ENCODE measurements around the gene PCDH15.

Gene PCDH15

DNA sequence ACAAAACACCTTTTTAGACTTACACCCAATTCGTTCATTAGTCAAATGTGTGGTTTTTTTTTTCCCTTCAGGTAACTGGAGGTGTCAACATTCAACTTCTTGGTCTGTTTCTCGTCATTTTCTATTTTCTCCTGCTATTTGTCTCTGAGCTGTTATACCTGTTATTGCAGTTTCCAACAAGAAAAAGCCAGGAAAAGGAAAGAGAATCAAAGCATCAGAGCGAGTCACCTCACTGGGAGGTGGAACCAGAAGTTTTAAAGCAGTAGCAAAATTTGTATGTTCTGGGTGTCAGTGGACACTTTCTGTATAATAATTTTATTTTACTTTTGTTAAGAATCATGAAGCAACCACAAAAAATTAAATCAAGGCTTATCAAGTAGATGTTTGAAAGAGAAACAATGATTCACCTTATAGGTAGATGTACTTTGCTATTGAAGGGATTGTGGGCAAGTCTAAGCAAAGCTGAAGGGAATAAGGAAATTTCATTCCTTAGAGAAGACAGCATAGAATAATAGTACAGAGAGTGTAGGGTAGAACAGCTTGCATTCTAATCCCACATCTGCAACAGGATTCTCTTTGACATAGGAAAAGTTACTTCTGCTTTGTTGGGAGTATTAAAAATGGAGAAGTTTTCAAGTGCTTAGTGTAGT lies 675.8 kb downstream of the PCDH15 start:
- Histone ChIP-seq H2AFZ (ENCODE audit: low read depth, low read length) (no peak overlapping the region), H3K4me3 (ENCODE audit: low read length) (no peak overlapping the region), H3K4me1 (ENCODE audit: insufficient read depth, low read length) (no peaks in the 10 kb centered on the region), H3K27me3 (ENCODE audit: insufficient read depth, low read length) (no peaks in the 10 kb centered on the region), H3K36me3 (ENCODE audit: insufficient read depth, low read length) (no peaks in the 10 kb centered on the region), H3K9me3 (ENCODE audit: low read length) (no peaks in the 10 kb centered on the region)

DNA sequence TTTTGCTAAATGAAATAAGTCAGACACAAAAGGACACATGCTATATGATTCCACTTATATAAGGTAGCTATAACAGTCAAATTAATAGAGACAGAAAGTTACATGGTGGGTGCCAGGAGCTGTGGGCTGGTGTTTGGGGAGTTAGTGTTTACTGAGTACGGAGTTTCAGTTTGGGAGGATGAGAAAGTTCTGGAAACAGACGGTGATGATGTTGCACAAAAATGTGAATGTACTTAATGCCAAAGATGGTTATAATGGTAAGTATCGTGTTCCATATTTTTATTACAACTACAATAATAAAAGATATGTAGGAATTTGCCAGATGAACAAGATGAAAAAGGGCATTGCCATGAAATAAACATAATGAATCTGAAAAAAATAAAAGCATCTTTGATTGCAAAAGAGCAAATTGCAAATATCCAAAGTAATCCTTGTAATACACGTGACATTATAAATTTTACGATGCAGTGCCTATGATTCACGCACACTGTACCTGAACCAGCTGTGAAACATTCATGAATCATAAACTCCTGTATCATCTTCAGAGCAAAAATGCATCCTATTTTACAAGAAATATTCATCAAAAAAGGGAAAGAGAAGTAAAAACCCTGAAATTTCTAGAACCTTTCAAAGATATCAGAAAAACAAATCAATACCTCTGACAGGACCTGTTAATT lies 676.7 kb downstream of the PCDH15 start:
- Histone ChIP-seq H3K4me1 (ENCODE audit: insufficient read depth, low read length) (no peaks in the 10 kb centered on the region), H3K27me3 (ENCODE audit: insufficient read depth, low read length) (no peaks in the 10 kb centered on the region), H3K4me3 (ENCODE audit: low read length) (no peak overlapping the region), H2AFZ (ENCODE audit: low read depth, low read length) (no peak overlapping the region), H3K9me3 (ENCODE audit: low read length) (no peaks in the 10 kb centered on the region), H3K36me3 (ENCODE audit: insufficient read depth, low read length) (no peaks in the 10 kb centered on the region)

DNA sequence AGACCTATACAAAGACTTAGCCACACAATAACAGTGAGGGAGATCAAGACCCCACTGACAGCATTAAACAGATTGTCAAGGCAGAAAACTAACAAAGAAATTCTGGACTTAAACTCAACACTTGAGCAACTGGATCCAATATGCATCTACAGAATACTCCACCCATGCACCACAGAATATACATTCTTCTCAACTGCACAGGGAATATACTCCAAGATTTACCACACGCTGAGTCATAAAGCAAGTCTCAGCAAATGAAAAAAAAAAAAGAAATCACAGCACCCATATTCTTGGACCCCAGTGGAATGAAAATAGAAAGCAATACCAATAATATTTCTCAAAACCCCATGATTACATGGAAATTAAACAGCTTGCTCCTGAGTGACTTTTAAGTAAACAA lies 680.2 kb downstream of the PCDH15 start:
- H2AFZ ChIP-seq (ENCODE audit: low read depth, low read length) = no peak overlapping the region
- H3K4me1 ChIP-seq (ENCODE audit: insufficient read depth, low read length) = no peaks in the 10 kb centered on the region
- no peak overlapping the region for H3K4me3 ChIP-seq (ENCODE audit: low read length)
- H3K9me3 ChIP-seq (ENCODE audit: low read length) = no peaks in the 10 kb centered on the region
- H3K27me3 ChIP-seq (ENCODE audit: insufficient read depth, low read length) = no peaks in the 10 kb centered on the region
- no peaks in the 10 kb centered on the region for H3K36me3 ChIP-seq (ENCODE audit: insufficient read depth, low read length)

DNA sequence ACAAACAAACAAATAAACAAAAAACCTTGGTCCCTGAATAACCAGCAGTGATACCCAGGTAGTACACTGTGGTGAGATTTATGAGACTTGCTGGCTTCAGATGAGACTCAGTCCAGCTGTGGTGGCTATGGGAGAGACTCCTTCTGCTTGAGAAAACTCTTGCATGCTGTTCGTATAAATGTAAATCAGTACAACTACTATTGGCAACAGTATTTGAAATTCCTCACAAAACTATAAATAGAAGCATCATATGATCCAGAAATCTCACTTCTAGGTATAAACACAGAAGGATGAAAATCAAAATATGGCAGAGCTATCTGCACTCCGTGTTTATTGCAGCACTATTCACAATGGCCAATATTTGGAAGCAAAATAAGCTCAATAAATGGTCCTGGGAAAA lies 692.1 kb downstream of the PCDH15 start:
- Histone ChIP-seq H3K4me3 (ENCODE audit: low read length) (no peak overlapping the region), H2AFZ (ENCODE audit: low read depth, low read length) (no peak overlapping the region), H3K4me1 (ENCODE audit: insufficient read depth, low read length) (no peaks in the 10 kb centered on the region), H3K27me3 (ENCODE audit: insufficient read depth, low read length) (no peaks in the 10 kb centered on the region), H3K36me3 (ENCODE audit: insufficient read depth, low read length) (no peaks in the 10 kb centered on the region), H3K9me3 (ENCODE audit: low read length) (no peaks in the 10 kb centered on the region)

DNA sequence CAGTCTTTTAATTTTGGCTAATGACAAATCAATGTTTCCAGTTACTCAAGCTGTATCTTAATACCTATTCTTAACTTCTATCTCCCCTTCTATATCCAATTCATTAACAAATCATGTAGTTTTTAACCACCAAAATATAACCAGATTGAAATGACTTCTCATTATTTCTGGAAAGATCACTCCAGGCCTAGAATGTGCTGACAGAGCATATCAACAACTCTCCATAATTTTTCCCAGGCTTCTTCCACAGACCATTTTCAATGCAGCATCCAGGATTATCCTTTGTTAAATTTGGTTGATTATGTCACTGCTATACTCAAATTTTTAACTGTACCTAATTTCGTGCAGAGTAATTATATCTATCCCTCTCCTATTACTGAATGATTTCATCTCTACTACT lies 704.1 kb downstream of the PCDH15 start:
- H3K9me3 ChIP-seq (ENCODE audit: low read length) = no peaks in the 10 kb centered on the region
- H3K27me3 ChIP-seq (ENCODE audit: insufficient read depth, low read length) = no peaks in the 10 kb centered on the region
- H2AFZ ChIP-seq (ENCODE audit: low read depth, low read length) = no peak overlapping the region
- H3K4me3 ChIP-seq (ENCODE audit: low read length) = no peak overlapping the region
- H3K4me1 ChIP-seq (ENCODE audit: insufficient read depth, low read length) = no peaks in the 10 kb centered on the region
- no peaks in the 10 kb centered on the region for H3K36me3 ChIP-seq (ENCODE audit: insufficient read depth, low read length)

DNA sequence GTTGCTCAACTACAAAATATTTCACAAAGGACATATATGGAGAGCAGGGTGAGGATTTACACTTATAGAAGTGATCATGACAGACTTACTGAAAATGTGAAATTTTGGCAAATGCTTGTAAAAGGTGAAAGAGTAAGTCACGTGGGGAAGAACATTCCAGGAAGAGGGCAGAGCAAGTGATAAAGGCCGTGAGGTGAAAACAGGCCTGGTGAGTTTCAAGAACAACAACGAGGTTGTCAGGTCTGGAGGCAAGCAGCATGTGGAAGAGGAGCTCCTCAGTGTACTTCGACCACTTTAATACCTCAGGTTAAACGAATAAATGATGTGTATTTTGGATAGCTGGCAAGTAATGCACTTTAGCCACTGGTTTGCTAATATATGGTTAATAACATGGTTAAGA lies 706.7 kb downstream of the PCDH15 start:
- H3K27me3 ChIP-seq (ENCODE audit: insufficient read depth, low read length) = no peaks in the 10 kb centered on the region
- no peaks in the 10 kb centered on the region for H3K36me3 ChIP-seq (ENCODE audit: insufficient read depth, low read length)
- H2AFZ ChIP-seq (ENCODE audit: low read depth, low read length) = no peak overlapping the region
- H3K9me3 ChIP-seq (ENCODE audit: low read length) = no peaks in the 10 kb centered on the region
- H3K4me3 ChIP-seq (ENCODE audit: low read length) = no peak overlapping the region
- no peaks in the 10 kb centered on the region for H3K4me1 ChIP-seq (ENCODE audit: insufficient read depth, low read length)

DNA sequence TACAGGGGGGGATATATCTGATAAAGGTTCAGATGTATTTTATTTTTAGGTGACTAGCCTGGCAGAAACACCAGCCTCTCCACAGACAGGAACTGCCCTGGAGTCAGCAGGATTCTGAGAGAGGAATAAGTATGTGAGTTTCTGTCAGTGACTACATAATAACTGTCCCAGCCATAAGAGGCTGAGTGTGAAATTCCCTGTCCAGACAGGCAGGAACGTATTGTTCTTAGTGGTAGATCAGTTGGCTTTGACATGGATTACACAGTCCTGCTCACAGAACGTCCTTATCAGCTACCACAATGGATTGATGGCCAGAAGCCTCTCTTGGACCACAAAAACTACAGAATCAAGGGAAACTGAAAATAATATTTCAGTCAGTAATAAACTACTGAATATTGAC lies 709.8 kb downstream of the PCDH15 start:
- no peaks in the 10 kb centered on the region for H3K36me3 ChIP-seq (ENCODE audit: insufficient read depth, low read length)
- H3K27me3 ChIP-seq (ENCODE audit: insufficient read depth, low read length) = no peaks in the 10 kb centered on the region
- no peak overlapping the region for H2AFZ ChIP-seq (ENCODE audit: low read depth, low read length)
- H3K4me3 ChIP-seq (ENCODE audit: low read length) = no peak overlapping the region
- H3K9me3 ChIP-seq (ENCODE audit: low read length) = no peaks in the 10 kb centered on the region
- no peaks in the 10 kb centered on the region for H3K4me1 ChIP-seq (ENCODE audit: insufficient read depth, low read length)

DNA sequence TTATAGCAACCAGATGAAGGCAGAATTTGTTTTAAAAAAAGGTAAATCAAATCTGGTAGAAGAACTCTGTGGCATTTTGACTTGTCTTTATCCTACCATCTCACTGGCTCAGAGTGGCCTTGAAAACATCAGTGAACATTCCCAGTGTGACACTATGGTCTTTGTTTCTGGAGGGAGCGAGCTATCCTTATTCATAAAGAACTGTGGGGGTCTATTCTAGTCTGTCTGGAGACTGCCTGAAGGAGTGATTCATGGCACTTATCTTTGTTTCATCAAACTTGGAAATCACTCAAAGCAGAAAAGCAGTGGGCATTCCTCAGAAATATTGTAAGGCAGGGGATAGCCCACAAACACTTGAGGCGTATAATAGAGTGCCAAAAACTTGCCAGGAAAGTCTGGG lies 719.1 kb downstream of the PCDH15 start:
- H2AFZ ChIP-seq (ENCODE audit: low read depth, low read length) = no peak overlapping the region
- no peaks in the 10 kb centered on the region for H3K27me3 ChIP-seq (ENCODE audit: insufficient read depth, low read length)
- H3K9me3 ChIP-seq (ENCODE audit: low read length) = no peaks in the 10 kb centered on the region
- peaks cover 12% of the 10 kb centered on the region for H3K4me1 ChIP-seq (ENCODE audit: insufficient read depth, low read length)
- H3K36me3 ChIP-seq (ENCODE audit: insufficient read depth, low read length) = no peaks in the 10 kb centered on the region
- H3K4me3 ChIP-seq (ENCODE audit: low read length) = no peak overlapping the region

DNA sequence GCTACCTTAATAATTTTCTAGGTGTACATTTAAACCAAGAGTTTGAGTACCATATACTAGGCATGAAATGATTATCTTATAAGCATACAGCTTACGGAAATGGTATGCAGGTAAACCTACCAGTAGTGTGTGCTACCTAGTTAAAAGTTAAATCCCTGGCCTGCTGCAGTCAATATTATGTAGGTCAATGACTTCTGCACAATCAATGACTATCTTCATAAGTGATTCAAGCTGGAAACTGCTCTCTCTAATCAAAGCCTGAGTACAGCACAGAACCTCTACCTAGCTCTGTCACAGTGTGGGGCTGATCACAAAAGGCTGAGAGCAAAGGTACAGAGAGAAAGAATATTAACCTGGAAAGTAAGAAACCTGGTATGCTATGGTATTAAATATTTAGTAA lies 733.7 kb downstream of the PCDH15 start:
- H3K36me3 ChIP-seq (ENCODE audit: insufficient read depth, low read length) = no peaks in the 10 kb centered on the region
- H3K4me1 ChIP-seq (ENCODE audit: insufficient read depth, low read length) = no peaks in the 10 kb centered on the region
- no peak overlapping the region for H2AFZ ChIP-seq (ENCODE audit: low read depth, low read length)
- no peaks in the 10 kb centered on the region for H3K27me3 ChIP-seq (ENCODE audit: insufficient read depth, low read length)
- H3K4me3 ChIP-seq (ENCODE audit: low read length) = no peak overlapping the region
- no peaks in the 10 kb centered on the region for H3K9me3 ChIP-seq (ENCODE audit: low read length)

DNA sequence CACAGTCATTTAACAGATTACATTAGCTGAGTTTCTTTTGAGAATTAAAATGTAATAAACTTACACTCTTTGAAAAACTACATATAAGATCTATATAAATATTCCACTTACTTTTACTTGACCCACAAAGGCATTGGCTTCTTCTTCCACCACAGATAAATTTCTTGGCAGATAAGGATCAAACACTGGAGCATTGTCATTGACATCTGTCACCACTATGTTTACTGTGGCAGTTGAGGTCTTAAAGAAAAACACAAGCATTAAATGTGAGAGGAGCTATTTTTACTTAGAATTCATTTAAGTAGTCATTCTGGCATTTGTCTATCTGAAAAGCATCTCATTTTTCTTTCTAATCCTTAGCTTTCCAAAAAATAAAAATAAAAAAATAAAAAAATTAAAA lies 734.4 kb downstream of the PCDH15 start:
- Histone ChIP-seq H3K4me3 (ENCODE audit: low read length) (no peak overlapping the region), H2AFZ (ENCODE audit: low read depth, low read length) (no peak overlapping the region), H3K4me1 (ENCODE audit: insufficient read depth, low read length) (no peaks in the 10 kb centered on the region), H3K36me3 (ENCODE audit: insufficient read depth, low read length) (no peaks in the 10 kb centered on the region), H3K9me3 (ENCODE audit: low read length) (no peaks in the 10 kb centered on the region), H3K27me3 (ENCODE audit: insufficient read depth, low read length) (no peaks in the 10 kb centered on the region)

DNA sequence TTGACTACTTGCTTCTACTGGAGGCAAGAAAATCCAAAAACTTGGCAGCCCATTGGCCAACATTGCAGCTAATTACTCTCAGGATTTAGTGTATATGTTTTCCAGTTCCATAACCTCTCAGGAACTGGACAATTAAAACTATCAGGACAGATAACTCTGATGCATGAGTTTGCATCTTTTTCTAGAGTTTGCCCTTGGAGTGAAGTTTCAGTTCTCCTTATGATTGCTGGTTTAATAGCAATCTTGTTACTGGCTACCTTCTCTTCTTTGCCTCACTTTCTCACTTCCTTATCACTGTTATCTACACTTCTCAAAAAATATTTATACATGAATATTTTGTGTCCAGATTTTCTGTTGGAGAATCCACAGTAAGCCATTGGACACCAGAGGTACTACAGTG lies 735.9 kb downstream of the PCDH15 start:
- no peak overlapping the region for H2AFZ ChIP-seq (ENCODE audit: low read depth, low read length)
- H3K27me3 ChIP-seq (ENCODE audit: insufficient read depth, low read length) = no peaks in the 10 kb centered on the region
- no peaks in the 10 kb centered on the region for H3K4me1 ChIP-seq (ENCODE audit: insufficient read depth, low read length)
- H3K9me3 ChIP-seq (ENCODE audit: low read length) = no peaks in the 10 kb centered on the region
- no peaks in the 10 kb centered on the region for H3K36me3 ChIP-seq (ENCODE audit: insufficient read depth, low read length)
- no peak overlapping the region for H3K4me3 ChIP-seq (ENCODE audit: low read length)

DNA sequence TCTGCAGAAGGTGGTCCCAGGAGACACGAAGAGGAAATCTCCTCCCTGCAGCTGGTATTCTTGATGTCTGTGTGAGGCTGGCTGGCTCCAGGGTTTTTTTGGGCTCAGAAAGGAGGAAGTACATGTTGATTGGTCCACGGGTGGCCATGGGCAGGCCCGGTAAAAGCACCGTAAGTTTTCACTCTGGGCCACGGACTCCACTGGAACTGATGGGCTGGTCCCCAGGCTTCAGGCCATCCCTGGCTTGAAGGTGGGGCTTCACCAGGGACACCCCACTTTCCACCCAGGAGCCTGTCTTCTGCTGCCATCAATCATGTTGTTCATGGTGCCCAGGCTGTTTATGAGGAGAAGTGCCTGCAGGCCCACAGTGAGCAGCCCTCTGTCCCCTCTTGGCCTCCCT lies 736.8 kb downstream of the PCDH15 start:
- Histone ChIP-seq H3K36me3 (ENCODE audit: insufficient read depth, low read length) (no peaks in the 10 kb centered on the region), H2AFZ (ENCODE audit: low read depth, low read length) (no peak overlapping the region), H3K27me3 (ENCODE audit: insufficient read depth, low read length) (no peaks in the 10 kb centered on the region), H3K4me3 (ENCODE audit: low read length) (no peak overlapping the region), H3K4me1 (ENCODE audit: insufficient read depth, low read length) (no peaks in the 10 kb centered on the region), H3K9me3 (ENCODE audit: low read length) (no peaks in the 10 kb centered on the region)

DNA sequence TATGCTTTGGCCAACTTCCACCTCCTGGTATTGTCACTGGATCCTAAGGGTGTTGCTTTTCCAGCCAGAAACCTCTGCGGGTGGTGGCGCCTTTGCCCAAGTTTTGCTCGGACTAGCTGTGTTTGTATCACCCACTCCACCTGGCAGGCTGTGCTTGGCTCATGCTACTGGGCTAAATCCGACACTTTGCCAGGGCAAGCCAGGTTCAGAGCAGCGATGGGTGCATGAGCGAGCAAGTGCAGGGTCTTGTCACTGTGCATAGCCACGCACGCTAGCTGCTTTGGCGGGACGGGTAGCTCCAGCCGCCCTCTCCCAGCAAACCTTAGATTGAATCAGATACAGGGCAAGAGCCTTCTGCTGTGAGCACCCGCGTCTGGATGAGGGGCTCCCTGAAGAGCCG lies 737.5 kb downstream of the PCDH15 start:
- Histone ChIP-seq H3K27me3 (ENCODE audit: insufficient read depth, low read length) (no peaks in the 10 kb centered on the region), H3K4me3 (ENCODE audit: low read length) (no peak overlapping the region), H3K9me3 (ENCODE audit: low read length) (no peaks in the 10 kb centered on the region), H3K4me1 (ENCODE audit: insufficient read depth, low read length) (no peaks in the 10 kb centered on the region), H2AFZ (ENCODE audit: low read depth, low read length) (no peak overlapping the region), H3K36me3 (ENCODE audit: insufficient read depth, low read length) (no peaks in the 10 kb centered on the region)

DNA sequence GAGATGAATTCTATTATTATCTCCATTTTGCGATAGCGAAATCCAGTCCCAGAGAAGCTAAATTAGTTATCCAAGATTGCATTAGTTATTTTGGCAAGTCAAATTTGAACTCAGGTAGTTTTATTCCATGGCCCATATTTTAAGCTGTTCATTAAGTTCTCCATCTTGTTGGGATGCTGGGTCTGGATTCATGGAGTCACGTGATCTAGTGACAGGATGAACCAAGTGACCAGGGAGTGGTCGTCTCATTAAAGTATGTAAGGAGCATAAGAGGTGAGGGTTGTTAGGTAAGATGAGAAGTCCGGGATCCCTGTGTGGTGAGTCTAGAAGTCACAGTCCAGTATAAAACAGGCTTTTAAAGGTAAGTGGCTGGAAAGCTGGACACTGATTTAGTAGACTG lies 740.5 kb downstream of the PCDH15 start:
- no peaks in the 10 kb centered on the region for H3K4me1 ChIP-seq (ENCODE audit: insufficient read depth, low read length)
- no peaks in the 10 kb centered on the region for H3K36me3 ChIP-seq (ENCODE audit: insufficient read depth, low read length)
- no peaks in the 10 kb centered on the region for H3K27me3 ChIP-seq (ENCODE audit: insufficient read depth, low read length)
- peaks cover 4% of the 10 kb centered on the region for H3K9me3 ChIP-seq (ENCODE audit: low read length)
- no peak overlapping the region for H3K4me3 ChIP-seq (ENCODE audit: low read length)
- no peak overlapping the region for H2AFZ ChIP-seq (ENCODE audit: low read depth, low read length)

All from neuron (in vitro differentiated cells).